ENCODE results near the gene SERPINB4.

Gene SERPINB4

GRCh38 chr18:63603772-63604171, 40.3 kb downstream of the SERPINB4 start:
- peak; percentile 20 for DNase-seq (ENCODE audit: low read depth)
- TF ChIP-seq CTCF (conservative IDR thresholded peaks at IDR 0.05; ENCODE audit: low read depth, low read length): no peak
- H3K4me3 ChIP-seq (ENCODE audit: low read depth, low read length): no peak overlapping the region

GRCh38 chr18:63603355-63603754, 40.7 kb downstream of the SERPINB4 start:
- H3K4me3 ChIP-seq (ENCODE audit: low read depth, low read length): no peak overlapping the region
- no peak for DNase-seq (ENCODE audit: low read depth)
- TF ChIP-seq CTCF (conservative IDR thresholded peaks at IDR 0.05; ENCODE audit: low read depth, low read length): no peak

- no peak for TF ChIP-seq CTCF (conservative IDR thresholded peaks at IDR 0.05; ENCODE audit: low read depth, low read length)
- DNase-seq (ENCODE audit: low read depth): no peak
- no peak overlapping the region for H3K4me3 ChIP-seq (ENCODE audit: low read depth, low read length)
These were observed 47.1 kb downstream of the SERPINB4 start for GRCh38 chr18:63596964-63597363.

- H3K4me3 ChIP-seq (ENCODE audit: low read depth, low read length): no peak overlapping the region
- TF ChIP-seq CTCF (conservative IDR thresholded peaks at IDR 0.05; ENCODE audit: low read depth, low read length): no peak
- no peak for DNase-seq (ENCODE audit: low read depth)
These were observed 51.6 kb downstream of the SERPINB4 start for GRCh38 chr18:63592471-63592870.

- no peak for TF ChIP-seq CTCF (conservative IDR thresholded peaks at IDR 0.05; ENCODE audit: low read depth, low read length)
- no peak overlapping the region for H3K4me3 ChIP-seq (ENCODE audit: low read depth, low read length)
- DNase-seq (ENCODE audit: low read depth): no peak
These were observed 52.3 kb downstream of the SERPINB4 start for GRCh38 chr18:63591725-63592124.

GRCh38 chr18:63590966-63591695, 52.9 kb downstream of the SERPINB4 start:
- no peak for TF ChIP-seq CTCF (conservative IDR thresholded peaks at IDR 0.05; ENCODE audit: low read depth, low read length)
- H3K4me3 ChIP-seq (ENCODE audit: low read depth, low read length): no peak overlapping the region
- no peak for DNase-seq (ENCODE audit: low read depth)

GRCh38 chr18:63590373-63590772, 53.7 kb downstream of the SERPINB4 start:
- DNase-seq (ENCODE audit: low read depth): peak; percentile 12

More at GRCh38 chr18:63590373-63590772, 53.7 kb downstream of the SERPINB4 start:
- no peak for TF ChIP-seq CTCF (conservative IDR thresholded peaks at IDR 0.05; ENCODE audit: low read depth, low read length)
- H3K4me3 ChIP-seq (ENCODE audit: low read depth, low read length): no peak overlapping the region
